ENCODE data around the gene STRADA. TPM values are rescaled to one million over a fixed set of nuclear protein-coding genes. Genes with fewer than 3 reads are reported as not detected.

The STRADA gene
- polyA plus RNA-seq, 3 donors, result 12.5 to 51.9 (median 19.8) TPM

- no peak overlapping the region for H2AFZ ChIP-seq (ENCODE audit: insufficient read depth, low read depth, low read length, poor library complexity, severe bottlenecking)
- peaks cover 2% of the 10 kb centered on the region for H3K4me1 Mint-ChIP-seq
- intact Hi-C loops (cut with micrococcal nuclease), result no loop called here
- H3K27ac ChIP-seq (ENCODE audit: low read depth in 1 of 2, low read length in 2 of 2), result peak overlapping the region in 1 of 2 donors; percentile 13
- H3K36me3 Mint-ChIP-seq, result peaks cover 89 to 100% of the 10 kb centered on the region in 2 donors
- no peak overlapping the region for H3K4me3 ChIP-seq (replicated peaks in 1 of 3; ENCODE audit: low read depth in 2 of 3, low read length in 3 of 3)
- no peaks in the 10 kb centered on the region for H3K9me3 ChIP-seq (replicated peaks in 1 of 2; ENCODE audit: control insufficient read depth in 1 of 2, insufficient read depth in 1 of 2, low read length in 2 of 2)
- H3K27me3 Mint-ChIP-seq (ENCODE audit: low read depth in 3 of 3), result peaks cover 0 to 3% (median 2%) of the 10 kb centered on the region in 3 donors
- H3K9ac ChIP-seq (ENCODE audit: insufficient read depth, low read length, poor library complexity, severe bottlenecking), result no peak overlapping the region
- no peak for TF ChIP-seq CTCF (IDR thresholded peaks at IDR 0.05)
- H3K4me1 ChIP-seq (ENCODE audit: control insufficient read depth in 1 of 2, insufficient read depth in 2 of 2, low read length in 2 of 2), result no peaks in the 10 kb centered on the region
- H3K4me3 Mint-ChIP-seq, result no peak overlapping the region
- H3K9me3 Mint-ChIP-seq, result no peaks in the 10 kb centered on the region
- H3K36me3 ChIP-seq (replicated peaks in 1 of 2; ENCODE audit: control insufficient read depth in 1 of 2, insufficient read depth in 2 of 2, low read length in 2 of 2), result peaks cover 93 to 99% of the 10 kb centered on the region in 2 donors
- H3K79me2 ChIP-seq (ENCODE audit: insufficient read depth, low read length), result peaks cover 8% of the 10 kb centered on the region
- H3K27me3 ChIP-seq (ENCODE audit: control insufficient read depth in 2 of 2, insufficient read depth in 2 of 2, low read length in 2 of 2), result no peaks in the 10 kb centered on the region
- WGBS (ENCODE audit: insufficient coverage), result 97% methylated on average over 8 of the region's 12 CpGs
- peaks cover 100% of the 10 kb centered on the region for H4K20me1 ChIP-seq (ENCODE audit: insufficient read depth, low read length)
- peak overlapping the region in 2 of 7 donors; percentile 8 to 67 for H3K27ac Mint-ChIP-seq
- no peak overlapping the region for H3K4me2 ChIP-seq (replicated peaks; ENCODE audit: extremely low read depth, low read length, poor library complexity, severe bottlenecking)
- DNase-seq, result no peak
Observed at GRCh38 chr17:63688396-63689020, 53.1 kb downstream of the STRADA start.

- no peak for TF ChIP-seq CTCF (IDR thresholded peaks at IDR 0.05)
- no peak for DNase-seq
- H3K27me3 Mint-ChIP-seq (ENCODE audit: low read depth in 3 of 3), result peaks cover 0 to 3% (median 2%) of the 10 kb centered on the region in 3 donors
- no peak overlapping the region for H3K4me3 Mint-ChIP-seq
- H3K4me1 ChIP-seq (ENCODE audit: control insufficient read depth in 1 of 2, insufficient read depth in 2 of 2, low read length in 2 of 2), result peaks cover 0 to 13% of the 10 kb centered on the region in 2 donors
- peaks cover 13% of the 10 kb centered on the region for H3K79me2 ChIP-seq (ENCODE audit: insufficient read depth, low read length)
- H4K20me1 ChIP-seq (ENCODE audit: insufficient read depth, low read length), result peaks cover 100% of the 10 kb centered on the region
- H3K9me3 ChIP-seq (replicated peaks in 1 of 2; ENCODE audit: control insufficient read depth in 1 of 2, insufficient read depth in 1 of 2, low read length in 2 of 2), result no peaks in the 10 kb centered on the region
- H3K36me3 Mint-ChIP-seq, result peaks cover 89 to 100% of the 10 kb centered on the region in 2 donors
- H3K27ac ChIP-seq (ENCODE audit: low read depth in 1 of 2, low read length in 2 of 2), result no peak overlapping the region
- WGBS (ENCODE audit: insufficient coverage), result 90% methylated on average over 3 of the region's 3 CpGs
- H3K4me2 ChIP-seq (replicated peaks; ENCODE audit: extremely low read depth, low read length, poor library complexity, severe bottlenecking), result no peak overlapping the region
- H3K9me3 Mint-ChIP-seq, result peaks cover 0 to 3% (median 0%) of the 10 kb centered on the region in 7 donors
- no peak overlapping the region for H3K4me3 ChIP-seq (replicated peaks in 1 of 3; ENCODE audit: low read depth in 2 of 3, low read length in 3 of 3)
- no peak overlapping the region for H2AFZ ChIP-seq (ENCODE audit: insufficient read depth, low read depth, low read length, poor library complexity, severe bottlenecking)
- H3K36me3 ChIP-seq (replicated peaks in 1 of 2; ENCODE audit: control insufficient read depth in 1 of 2, insufficient read depth in 2 of 2, low read length in 2 of 2), result peaks cover 92 to 99% of the 10 kb centered on the region in 2 donors
- peak overlapping the region in 5 of 7 donors; percentile 44 to 80 (median 52) for H3K27ac Mint-ChIP-seq
- no peak overlapping the region for H3K9ac ChIP-seq (ENCODE audit: insufficient read depth, low read length, poor library complexity, severe bottlenecking)
- no peaks in the 10 kb centered on the region for H3K27me3 ChIP-seq (ENCODE audit: control insufficient read depth in 2 of 2, insufficient read depth in 2 of 2, low read length in 2 of 2)
- peaks cover 15% of the 10 kb centered on the region for H3K4me1 Mint-ChIP-seq
- intact Hi-C loops (cut with micrococcal nuclease), result no loop called here
Observed at GRCh38 chr17:63686138-63686685, 55.4 kb downstream of the STRADA start.
